Measurements from ENCODE around the gene ARPC1B. TPM values are rescaled to one million over a fixed set of nuclear protein-coding genes. Genes with fewer than 3 reads are reported as not detected.
"Not testable (repeated sequence)": the region's sequence is repeated elsewhere in the genome, so short reads cannot be mapped to it uniquely, and the experiment has no call there.

Gene ARPC1B
- total RNA-seq, 1 donor from 2014 or later = 509 TPM

GRCh38 chr7:99369767-99370391, 4.7 kb upstream of the ARPC1B start:
- H3K4me3 ChIP-seq (ENCODE audit: low read depth, low read length) = no peak overlapping the region
- no peak for DNase-seq (ENCODE audit: low read depth)
- no peak for TF ChIP-seq CTCF (conservative IDR thresholded peaks at IDR 0.05; ENCODE audit: low read depth, low read length)

DNA sequence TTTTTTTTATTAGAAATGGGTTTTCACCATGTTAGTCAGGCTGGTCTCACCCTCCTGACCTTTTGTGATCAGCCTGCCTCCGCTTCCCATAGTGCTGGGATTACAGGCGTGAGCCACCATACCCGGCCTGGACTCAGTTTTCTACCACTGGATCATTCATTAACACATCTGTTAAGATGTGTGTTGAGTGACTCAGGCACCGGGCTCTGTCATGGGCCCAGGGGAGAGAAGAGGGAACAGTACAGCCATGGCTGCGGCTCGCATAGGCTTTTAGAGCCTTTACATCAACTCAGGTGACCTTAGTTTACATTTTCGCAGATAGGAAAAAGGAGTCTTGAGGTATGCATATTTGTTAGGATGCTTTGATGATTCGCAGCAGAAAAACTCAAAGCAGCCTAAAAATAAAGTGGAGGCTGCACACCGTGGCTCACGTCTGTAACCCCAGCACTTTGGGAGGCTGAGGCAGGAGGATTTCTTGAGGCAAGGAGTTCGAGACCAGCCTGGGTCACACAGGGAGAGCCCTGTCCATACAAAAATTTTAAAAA, 3.1 kb upstream of the ARPC1B start:
- peak; percentile 20 for DNase-seq (ENCODE audit: low read depth)

GRCh38 chr7:99372275-99373090, 2.0 kb upstream of the ARPC1B start:
- peak overlapping the region; percentile 38 for H3K4me3 ChIP-seq (ENCODE audit: low read depth, low read length)
- DNase-seq (ENCODE audit: low read depth) = peak; percentile 85
- no peak for TF ChIP-seq CTCF (conservative IDR thresholded peaks at IDR 0.05; ENCODE audit: low read depth, low read length)

More for the DNA sequence above, 3.1 kb upstream of the ARPC1B start:
- no peak overlapping the region for H3K4me3 ChIP-seq (ENCODE audit: low read depth, low read length)
- no peak for TF ChIP-seq CTCF (conservative IDR thresholded peaks at IDR 0.05; ENCODE audit: low read depth, low read length)

- TF ChIP-seq CTCF (conservative IDR thresholded peaks at IDR 0.05; ENCODE audit: low read depth, low read length) = no peak
- H3K4me3 ChIP-seq (ENCODE audit: low read depth, low read length) = peak overlapping the region; percentile 84
- no peak for DNase-seq (ENCODE audit: low read depth)
These were observed 1.2 kb upstream of the ARPC1B start for GRCh38 chr7:99373091-99374066.

- no peak for TF ChIP-seq CTCF (conservative IDR thresholded peaks at IDR 0.05; ENCODE audit: low read depth, low read length)
- H3K4me3 ChIP-seq (ENCODE audit: low read depth, low read length) = peak overlapping the region; percentile 84
- no peak for DNase-seq (ENCODE audit: low read depth)
These were observed 709 bp downstream of the ARPC1B start for GRCh38 chr7:99375070-99375807.

DNA sequence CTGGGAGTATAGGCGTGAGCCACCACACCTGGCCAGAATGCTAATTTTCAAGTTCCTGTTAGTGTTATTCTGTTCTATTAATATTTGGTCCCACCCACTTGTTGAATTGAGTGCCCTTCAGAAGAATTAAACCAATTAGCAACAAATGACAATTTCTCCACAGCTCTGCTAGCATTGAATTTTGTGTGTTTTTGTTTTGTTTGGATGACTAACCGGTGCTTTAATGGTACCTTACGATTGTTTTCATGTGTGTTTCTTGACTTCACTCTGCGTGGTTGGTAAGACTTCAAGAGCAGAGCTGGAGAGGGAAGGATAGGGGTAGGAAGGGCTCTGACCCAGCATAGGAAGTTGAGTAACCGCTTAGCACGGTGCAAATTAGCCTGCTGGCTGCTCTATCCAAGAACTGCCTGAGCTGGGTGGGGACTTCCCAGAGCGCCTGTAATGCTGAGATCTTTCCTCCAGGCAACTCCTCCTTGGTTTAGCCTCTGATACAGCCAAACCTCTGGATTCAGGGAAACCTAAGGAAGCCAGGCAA, 4.6 kb downstream of the ARPC1B start:
- H3K4me3 ChIP-seq (ENCODE audit: low read depth, low read length) = no peak overlapping the region
- DNase-seq (ENCODE audit: low read depth) = peak; percentile 87
- no peak for TF ChIP-seq CTCF (conservative IDR thresholded peaks at IDR 0.05; ENCODE audit: low read depth, low read length)

DNA sequence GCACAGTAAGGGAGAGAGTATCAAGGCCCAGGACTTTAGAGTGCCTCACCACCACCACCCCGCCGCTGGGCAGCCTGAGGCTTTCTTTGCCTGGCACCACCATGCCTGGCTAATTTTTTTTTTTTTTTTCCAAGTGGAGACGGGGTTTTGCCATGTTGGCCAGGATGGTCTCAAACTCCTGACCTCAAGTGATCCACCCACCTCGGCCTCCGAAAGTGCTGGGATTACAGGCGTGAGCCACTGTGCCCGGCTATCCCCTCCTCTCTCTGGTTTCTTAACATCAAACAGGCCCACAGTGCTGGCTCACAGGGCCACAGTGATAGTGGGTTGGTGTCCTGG, 5.1 kb downstream of the ARPC1B start:
- DNase-seq (ENCODE audit: low read depth); H3K4me3 ChIP-seq (ENCODE audit: low read depth, low read length): not testable (repeated sequence)
